ENCODE data around the gene ZFAND2A. TPM values are rescaled to one million over a fixed set of nuclear protein-coding genes. Genes with fewer than 3 reads are reported as not detected.
"Not testable (repeated sequence)": the region's sequence is repeated elsewhere in the genome, so short reads cannot be mapped to it uniquely, and the experiment has no call there.

Gene ZFAND2A
- total RNA-seq, 1 donor from 2014 or later, result 36.0 TPM

GRCh38 chr7:1121886-1122831 is 37.8 kb downstream of the ZFAND2A start:
- Mint-ChIP-seq H3K4me3 (ENCODE audit: unreplicated experiment) (no peak overlapping the region), H3K27me3 (ENCODE audit: unreplicated experiment) (peaks cover 5% of the 10 kb centered on the region), H3K27ac (ENCODE audit: unreplicated experiment) (no peak overlapping the region), H3K4me1 (ENCODE audit: unreplicated experiment) (no peaks in the 10 kb centered on the region), H3K36me3 (ENCODE audit: low read depth, unreplicated experiment) (peaks cover 6% of the 10 kb centered on the region), H3K9me3 (ENCODE audit: unreplicated experiment) (no peaks in the 10 kb centered on the region)
- TF ChIP-seq CTCF (IDR thresholded peaks at IDR 0.05; ENCODE audit: unreplicated experiment), result no peak
- DNase-seq (ENCODE audit: low spot score), result no peak

GRCh38 chr7:1121476-1121875 is 38.5 kb downstream of the ZFAND2A start:
- TF ChIP-seq CTCF (IDR thresholded peaks at IDR 0.05; ENCODE audit: unreplicated experiment), result no peak
- Mint-ChIP-seq H3K36me3 (ENCODE audit: low read depth, unreplicated experiment) (peaks cover 6% of the 10 kb centered on the region), H3K4me1 (ENCODE audit: unreplicated experiment) (no peaks in the 10 kb centered on the region), H3K27ac (ENCODE audit: unreplicated experiment) (no peak overlapping the region), H3K9me3 (ENCODE audit: unreplicated experiment) (no peaks in the 10 kb centered on the region), H3K27me3 (ENCODE audit: unreplicated experiment) (peaks cover 5% of the 10 kb centered on the region), H3K4me3 (ENCODE audit: unreplicated experiment) (no peak overlapping the region)
- no peak for DNase-seq (ENCODE audit: low spot score)

GRCh38 chr7:1120791-1121190 is 39.2 kb downstream of the ZFAND2A start:
- no peaks in the 10 kb centered on the region for H3K4me1 Mint-ChIP-seq (ENCODE audit: unreplicated experiment)
- TF ChIP-seq CTCF (IDR thresholded peaks at IDR 0.05; ENCODE audit: unreplicated experiment), result no peak
- H3K9me3 Mint-ChIP-seq (ENCODE audit: unreplicated experiment), result no peaks in the 10 kb centered on the region
- no peak for DNase-seq (ENCODE audit: low spot score)
- peaks cover 10% of the 10 kb centered on the region for H3K36me3 Mint-ChIP-seq (ENCODE audit: low read depth, unreplicated experiment)
- H3K4me3 Mint-ChIP-seq (ENCODE audit: unreplicated experiment), result no peak overlapping the region
- peaks cover 9% of the 10 kb centered on the region for H3K27me3 Mint-ChIP-seq (ENCODE audit: unreplicated experiment)
- H3K27ac Mint-ChIP-seq (ENCODE audit: unreplicated experiment), result no peak overlapping the region

GRCh38 chr7:1119201-1119600 is 40.8 kb downstream of the ZFAND2A start:
- no peak for TF ChIP-seq CTCF (IDR thresholded peaks at IDR 0.05; ENCODE audit: unreplicated experiment)
- H3K4me1 Mint-ChIP-seq (ENCODE audit: unreplicated experiment), result no peaks in the 10 kb centered on the region
- no peak overlapping the region for H3K4me3 Mint-ChIP-seq (ENCODE audit: unreplicated experiment)
- peaks cover 18% of the 10 kb centered on the region for H3K36me3 Mint-ChIP-seq (ENCODE audit: low read depth, unreplicated experiment)
- no peaks in the 10 kb centered on the region for H3K9me3 Mint-ChIP-seq (ENCODE audit: unreplicated experiment)
- no peak for DNase-seq (ENCODE audit: low spot score)
- H3K27ac Mint-ChIP-seq (ENCODE audit: unreplicated experiment), result no peak overlapping the region
- peaks cover 12% of the 10 kb centered on the region for H3K27me3 Mint-ChIP-seq (ENCODE audit: unreplicated experiment)

- H3K4me1 Mint-ChIP-seq (ENCODE audit: unreplicated experiment), result no peaks in the 10 kb centered on the region
- peaks cover 14% of the 10 kb centered on the region for H3K27me3 Mint-ChIP-seq (ENCODE audit: unreplicated experiment)
- H3K9me3 Mint-ChIP-seq (ENCODE audit: unreplicated experiment), result no peaks in the 10 kb centered on the region
- DNase-seq (ENCODE audit: low spot score), result no peak
- H3K27ac Mint-ChIP-seq (ENCODE audit: unreplicated experiment), result no peak overlapping the region
- H3K36me3 Mint-ChIP-seq (ENCODE audit: low read depth, unreplicated experiment), result peaks cover 24% of the 10 kb centered on the region
- peak overlapping the region; percentile 37 for H3K4me3 Mint-ChIP-seq (ENCODE audit: unreplicated experiment)
- TF ChIP-seq CTCF (IDR thresholded peaks at IDR 0.05; ENCODE audit: unreplicated experiment), result no peak
These were observed 42.6 kb downstream of the ZFAND2A start for GRCh38 chr7:1117321-1117928.

GRCh38 chr7:1116383-1117008 is 43.5 kb downstream of the ZFAND2A start:
- not testable (repeated sequence) for H3K4me3 Mint-ChIP-seq (ENCODE audit: unreplicated experiment); DNase-seq (ENCODE audit: low spot score); H3K4me1 Mint-ChIP-seq (ENCODE audit: unreplicated experiment); H3K27ac Mint-ChIP-seq (ENCODE audit: unreplicated experiment); H3K9me3 Mint-ChIP-seq (ENCODE audit: unreplicated experiment)
- H3K36me3 Mint-ChIP-seq (ENCODE audit: low read depth, unreplicated experiment), result peaks cover 24% of the 10 kb centered on the region
- peaks cover 14% of the 10 kb centered on the region for H3K27me3 Mint-ChIP-seq (ENCODE audit: unreplicated experiment)
